C4-2B (cell line): Measurements from ENCODE around the gene MYLK.

ENCODE experiments used
- ZFX ChIP-seq: fragments of 450-650 bp; IDR thresholded peaks from 2 replicates; pipeline ENCODE4 v1.6.1; 2017
- TF ChIP-seq, protein P1 (sequence below): fragments of 450-650 bp; conservative IDR thresholded peaks from 2 replicates; pipeline ENCODE4 v1.5.1; 2017; ENCODE audit warnings: mild to moderate bottlenecking

DNA sequence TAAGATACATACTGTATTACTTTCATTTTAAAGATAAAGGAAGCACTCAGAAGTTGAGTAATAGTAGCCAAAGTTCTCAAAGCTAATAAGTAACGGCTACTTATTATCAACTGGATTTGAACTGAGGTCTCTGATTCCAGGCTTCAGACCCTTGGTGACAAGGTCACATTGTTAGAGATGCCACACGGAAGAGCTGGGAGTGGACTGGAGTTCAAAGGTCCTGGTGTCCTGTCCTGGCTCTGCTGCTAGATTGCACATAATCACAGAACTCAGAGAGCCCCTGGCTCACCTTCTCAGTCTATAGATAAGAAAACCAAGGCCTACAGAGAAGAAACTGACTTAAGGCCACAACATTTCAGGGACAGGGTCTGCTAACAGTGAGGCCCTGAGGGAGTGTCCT is 75.3 kb downstream of the MYLK start:
- TF ChIP-seq, protein P1, sequence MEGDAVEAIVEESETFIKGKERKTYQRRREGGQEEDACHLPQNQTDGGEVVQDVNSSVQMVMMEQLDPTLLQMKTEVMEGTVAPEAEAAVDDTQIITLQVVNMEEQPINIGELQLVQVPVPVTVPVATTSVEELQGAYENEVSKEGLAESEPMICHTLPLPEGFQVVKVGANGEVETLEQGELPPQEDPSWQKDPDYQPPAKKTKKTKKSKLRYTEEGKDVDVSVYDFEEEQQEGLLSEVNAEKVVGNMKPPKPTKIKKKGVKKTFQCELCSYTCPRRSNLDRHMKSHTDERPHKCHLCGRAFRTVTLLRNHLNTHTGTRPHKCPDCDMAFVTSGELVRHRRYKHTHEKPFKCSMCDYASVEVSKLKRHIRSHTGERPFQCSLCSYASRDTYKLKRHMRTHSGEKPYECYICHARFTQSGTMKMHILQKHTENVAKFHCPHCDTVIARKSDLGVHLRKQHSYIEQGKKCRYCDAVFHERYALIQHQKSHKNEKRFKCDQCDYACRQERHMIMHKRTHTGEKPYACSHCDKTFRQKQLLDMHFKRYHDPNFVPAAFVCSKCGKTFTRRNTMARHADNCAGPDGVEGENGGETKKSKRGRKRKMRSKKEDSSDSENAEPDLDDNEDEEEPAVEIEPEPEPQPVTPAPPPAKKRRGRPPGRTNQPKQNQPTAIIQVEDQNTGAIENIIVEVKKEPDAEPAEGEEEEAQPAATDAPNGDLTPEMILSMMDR, result no peak
- TF ChIP-seq ZFX, result no peak
